Measurements from ENCODE around the gene MRPS35. TPM values are rescaled to one million over a fixed set of nuclear protein-coding genes. Genes with fewer than 3 reads are reported as not detected.
A peak's percentile ranks its signal among the peaks of the same experiment; 100 is the strongest.
"Not testable (repeated sequence)": the region's sequence is repeated elsewhere in the genome, so short reads cannot be mapped to it uniquely, and the experiment has no call there.

The MRPS35 gene
- total RNA-seq, 2 experiments from 2014 or later, result 31.5 to 31.9 TPM

DNA sequence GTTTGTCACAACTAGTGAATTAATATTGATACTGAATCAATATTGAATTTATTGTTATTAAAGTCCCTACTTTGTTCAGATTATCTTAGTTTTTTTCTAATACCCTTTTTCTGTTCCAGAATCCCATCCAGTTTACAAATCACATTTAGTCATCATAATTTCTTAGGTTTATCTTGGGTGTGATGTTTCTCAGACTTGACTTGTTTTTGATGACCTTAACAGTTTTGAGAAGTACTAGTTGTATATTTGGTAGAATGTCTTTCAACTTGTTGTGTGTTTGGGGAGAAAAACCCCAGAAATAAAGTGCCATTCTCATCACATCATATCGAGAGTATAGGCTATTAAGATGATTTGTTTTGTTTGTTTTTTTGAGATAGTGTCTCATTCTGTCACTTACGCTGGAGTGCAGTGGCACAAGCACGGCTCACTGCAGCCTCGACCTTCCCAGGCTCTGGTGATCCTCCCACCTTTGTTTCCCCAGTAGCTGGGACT, 19.5 kb downstream of the MRPS35 start:
- H3K4me3 Mint-ChIP-seq, result no peak overlapping the region
- no peak overlapping the region for H3K27ac Mint-ChIP-seq
- ATAC-seq (ENCODE audit: low read depth) (no peak), DNase-seq (no peak)
- no peaks in the 10 kb centered on the region for H3K4me1 Mint-ChIP-seq
- H3K9me3 Mint-ChIP-seq, result no peaks in the 10 kb centered on the region
- POLR2A ChIA-PET, result no interaction called here
- H3K27me3 Mint-ChIP-seq, result no peaks in the 10 kb centered on the region
- peaks cover 13% of the 10 kb centered on the region for H3K36me3 Mint-ChIP-seq

DNA sequence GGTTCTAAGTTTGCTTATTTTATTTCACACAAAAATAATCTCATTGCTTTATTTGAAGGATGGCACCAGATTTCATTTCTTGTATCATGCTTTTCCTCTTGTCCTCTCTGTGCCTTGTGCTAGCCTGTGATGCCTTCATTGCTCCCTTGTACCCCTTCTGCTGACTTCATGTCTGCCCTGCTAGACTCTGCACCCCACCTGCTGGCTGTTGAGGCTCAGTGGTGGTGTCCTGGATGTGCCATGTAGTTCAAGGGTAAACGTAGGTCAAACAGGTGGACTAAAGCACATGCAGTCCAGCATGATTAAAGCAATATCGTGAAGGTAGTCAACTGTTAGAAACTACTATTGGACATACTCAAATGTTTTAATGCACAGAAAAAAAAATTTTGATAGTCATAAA, 21.6 kb downstream of the MRPS35 start:
- peaks cover 6% of the 10 kb centered on the region for H3K36me3 Mint-ChIP-seq

DNA sequence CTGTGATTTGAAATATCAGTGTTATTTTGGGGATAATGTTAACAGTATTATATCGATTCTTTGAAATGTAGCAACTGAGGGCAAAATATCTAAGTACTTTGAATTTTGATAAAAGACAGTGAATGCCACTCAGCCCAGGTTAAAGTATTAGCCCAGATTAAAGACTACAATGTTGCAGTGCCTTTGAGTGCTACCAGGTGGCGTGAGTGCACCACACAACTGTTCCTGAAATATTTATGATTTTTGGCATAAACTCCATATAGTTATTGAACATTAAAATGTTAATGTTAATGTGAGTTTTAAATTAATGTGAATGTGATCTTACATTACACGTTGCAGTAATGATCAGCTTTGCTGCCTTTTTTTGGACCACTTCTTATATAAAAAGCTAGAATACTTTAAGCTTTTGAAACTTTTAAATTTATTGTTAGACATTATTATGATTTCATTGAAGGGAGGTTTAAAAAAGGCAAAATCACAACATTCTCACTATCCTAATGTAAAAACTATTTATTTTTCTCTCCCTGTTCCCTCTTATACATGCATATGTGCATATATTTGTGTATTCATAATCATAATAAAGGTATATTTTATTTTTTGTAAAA, 22.5 kb downstream of the MRPS35 start:
- H3K27ac Mint-ChIP-seq, result no peak overlapping the region
- POLR2A ChIA-PET, result interaction anchor here (1.7 kb wide), 1 partner anchor 47 kb away, joined by 6 read pairs; the partner anchor contains the start of genes KLHL42 and MANSC4
- H3K4me3 Mint-ChIP-seq, result no peak overlapping the region
- no peak for ATAC-seq (ENCODE audit: low read depth)
- no peaks in the 10 kb centered on the region for H3K9me3 Mint-ChIP-seq
- H3K27me3 Mint-ChIP-seq, result no peaks in the 10 kb centered on the region
- no peak for DNase-seq
- no peaks in the 10 kb centered on the region for H3K4me1 Mint-ChIP-seq
- H3K36me3 Mint-ChIP-seq, result peaks cover 9% of the 10 kb centered on the region

More for the DNA sequence above, 21.6 kb downstream of the MRPS35 start:
- DNase-seq (no peak), ATAC-seq (ENCODE audit: low read depth) (peak; percentile 52)
- Mint-ChIP-seq H3K4me1 (no peaks in the 10 kb centered on the region), H3K9me3 (no peaks in the 10 kb centered on the region), H3K27me3 (no peaks in the 10 kb centered on the region), H3K4me3 (no peak overlapping the region), H3K27ac (no peak overlapping the region)
- POLR2A ChIA-PET, result interaction anchor here (1.7 kb wide), 1 partner anchor 47 kb away, joined by 6 read pairs; the partner anchor contains the start of genes KLHL42 and MANSC4

DNA sequence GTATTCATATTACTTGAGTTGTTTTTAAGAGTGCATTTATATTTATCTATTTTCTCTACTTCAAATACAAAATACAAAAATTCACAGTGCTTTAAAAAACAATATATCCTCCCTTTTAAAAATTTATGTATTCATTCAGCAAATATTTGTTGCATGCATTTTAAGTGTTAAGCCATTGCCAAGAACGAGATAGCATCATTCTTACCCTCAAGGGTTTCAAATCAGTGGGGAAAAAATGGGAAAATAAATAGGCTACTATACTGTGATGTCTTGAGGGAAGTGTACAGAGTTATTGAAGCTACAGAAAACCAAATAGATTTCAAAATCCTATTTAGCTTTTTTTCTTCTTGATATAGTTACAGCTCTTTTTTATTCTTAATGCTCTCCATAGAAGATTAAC, 23.2 kb downstream of the MRPS35 start:
- Mint-ChIP-seq H3K4me3 (no peak overlapping the region), H3K4me1 (no peaks in the 10 kb centered on the region), H3K9me3 (no peaks in the 10 kb centered on the region), H3K27ac (no peak overlapping the region), H3K27me3 (no peaks in the 10 kb centered on the region), H3K36me3 (peaks cover 11% of the 10 kb centered on the region)
- POLR2A ChIA-PET, result interaction anchor here (1.7 kb wide), 1 partner anchor 46 kb away, joined by 6 read pairs; the partner anchor contains the start of genes KLHL42 and MANSC4
- ATAC-seq (ENCODE audit: low read depth), result no peak
- DNase-seq, result no peak

DNA sequence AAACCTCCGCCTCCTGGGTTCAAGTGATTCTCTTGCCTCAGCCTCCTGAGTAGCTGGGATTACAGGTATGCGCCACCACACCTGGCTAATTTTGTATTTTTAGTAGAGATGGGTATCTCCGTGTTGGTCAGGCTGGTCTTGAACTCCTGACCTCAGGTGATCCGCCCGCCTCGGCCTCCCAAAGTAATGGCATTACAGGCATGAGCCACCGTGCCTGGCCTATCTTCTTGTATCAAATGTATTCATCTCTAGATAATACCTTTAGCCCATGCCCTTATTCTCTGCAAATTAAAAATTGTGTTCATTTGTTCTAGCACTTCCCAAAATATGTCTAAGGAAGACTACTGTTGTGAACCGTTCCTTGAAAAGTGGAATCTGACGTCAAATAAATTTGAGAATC, 23.7 kb downstream of the MRPS35 start:
- POLR2A ChIA-PET, result interaction anchor here (0.6 kb wide), 1 partner anchor 96 kb away, joined by 3 read pairs; no protein-coding TSS in a partner anchor
- H3K4me3 Mint-ChIP-seq; H3K27me3 Mint-ChIP-seq; ATAC-seq (ENCODE audit: low read depth); H3K27ac Mint-ChIP-seq; DNase-seq; H3K9me3 Mint-ChIP-seq; H3K4me1 Mint-ChIP-seq: not testable (repeated sequence)
- peaks cover 13% of the 10 kb centered on the region for H3K36me3 Mint-ChIP-seq

DNA sequence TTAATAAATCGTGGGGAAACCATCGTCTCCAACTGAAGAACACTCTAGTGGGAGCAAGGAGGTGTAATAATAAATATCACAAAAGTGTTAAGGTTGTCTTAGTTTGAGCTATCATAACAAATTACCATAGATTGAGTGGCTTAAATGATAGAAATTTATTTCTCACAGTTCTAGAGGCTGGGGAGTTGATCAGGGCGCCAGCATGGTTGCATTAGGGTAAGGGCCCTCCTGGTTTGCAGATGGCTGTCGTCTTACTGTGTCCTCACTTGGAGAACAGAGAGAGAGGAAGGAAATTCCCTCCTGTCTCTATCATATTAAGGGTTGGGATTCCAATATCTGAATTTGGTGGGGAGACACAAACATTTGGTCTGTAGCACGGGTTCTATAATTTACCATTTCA, 33.0 kb downstream of the MRPS35 start:
- Mint-ChIP-seq H3K9me3 (no peaks in the 10 kb centered on the region), H3K4me3 (no peak overlapping the region), H3K27me3 (no peaks in the 10 kb centered on the region), H3K27ac (no peak overlapping the region), H3K36me3 (peaks cover 30% of the 10 kb centered on the region), H3K4me1 (peaks cover 9% of the 10 kb centered on the region)
- ATAC-seq (ENCODE audit: low read depth), result no peak
- no peak for DNase-seq
- POLR2A ChIA-PET, result no interaction called here

DNA sequence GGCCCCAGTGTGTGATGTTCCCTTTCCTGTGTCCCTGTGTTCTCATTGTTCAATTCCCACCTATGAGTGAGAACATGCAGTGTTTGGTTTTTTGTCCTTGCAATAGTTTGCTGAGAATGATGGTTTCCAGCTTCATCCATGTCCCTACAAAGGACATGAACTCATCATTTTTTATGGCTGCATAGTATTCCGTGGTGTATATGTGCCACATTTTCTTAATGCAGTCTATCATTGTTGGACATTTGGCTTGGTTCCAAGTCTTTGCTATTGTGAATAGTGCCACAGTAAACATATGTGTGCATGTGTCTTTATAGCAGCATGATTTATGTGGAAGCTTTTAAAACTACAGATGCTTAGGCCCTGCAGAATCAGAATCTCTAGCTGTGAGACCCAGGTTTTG, 35.1 kb downstream of the MRPS35 start:
- POLR2A ChIA-PET; DNase-seq; ATAC-seq (ENCODE audit: low read depth); H3K27me3 Mint-ChIP-seq; H3K4me1 Mint-ChIP-seq; H3K4me3 Mint-ChIP-seq; H3K27ac Mint-ChIP-seq; H3K9me3 Mint-ChIP-seq: not testable (repeated sequence)
- H3K36me3 Mint-ChIP-seq, result peaks cover 28% of the 10 kb centered on the region

DNA sequence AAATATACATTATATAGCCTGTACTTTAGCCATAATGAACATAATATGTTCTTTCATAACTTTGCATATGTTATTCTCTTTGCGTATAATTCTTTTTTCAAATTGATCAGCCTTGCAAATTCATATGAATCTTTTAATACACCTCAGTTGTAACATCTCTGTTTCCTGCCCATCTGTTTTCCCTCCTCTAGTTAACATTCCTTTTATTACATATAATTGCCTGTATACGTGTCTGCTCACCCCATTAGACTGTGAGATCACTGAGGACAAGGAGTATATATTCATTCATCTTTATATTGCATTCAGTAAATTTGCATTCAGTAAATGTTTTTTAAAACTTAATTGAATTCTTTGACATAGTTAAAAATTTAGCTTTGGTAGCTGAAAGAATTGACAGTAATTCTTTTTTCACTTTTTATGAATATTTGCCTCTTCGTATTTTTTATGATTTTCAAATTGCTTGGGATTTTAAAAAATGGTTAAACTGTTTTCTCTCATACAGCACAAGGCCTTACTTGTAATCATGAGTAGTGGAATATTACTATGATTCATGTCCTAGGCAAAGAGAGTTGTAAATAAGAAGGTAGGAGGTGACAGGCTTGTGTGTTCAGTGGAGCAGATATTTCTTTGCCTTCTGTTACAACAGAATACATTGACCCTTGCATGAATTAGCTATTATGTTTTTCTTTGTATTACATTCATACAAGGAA, 36.6 kb downstream of the MRPS35 start:
- peaks cover 27% of the 10 kb centered on the region for H3K36me3 Mint-ChIP-seq
- no peak overlapping the region for H3K4me3 Mint-ChIP-seq
- DNase-seq (no peak), ATAC-seq (ENCODE audit: low read depth) (no peak)
- H3K9me3 Mint-ChIP-seq, result no peaks in the 10 kb centered on the region
- POLR2A ChIA-PET, result no interaction called here
- H3K4me1 Mint-ChIP-seq, result peaks cover 4% of the 10 kb centered on the region
- no peak overlapping the region for H3K27ac Mint-ChIP-seq
- H3K27me3 Mint-ChIP-seq, result no peaks in the 10 kb centered on the region

DNA sequence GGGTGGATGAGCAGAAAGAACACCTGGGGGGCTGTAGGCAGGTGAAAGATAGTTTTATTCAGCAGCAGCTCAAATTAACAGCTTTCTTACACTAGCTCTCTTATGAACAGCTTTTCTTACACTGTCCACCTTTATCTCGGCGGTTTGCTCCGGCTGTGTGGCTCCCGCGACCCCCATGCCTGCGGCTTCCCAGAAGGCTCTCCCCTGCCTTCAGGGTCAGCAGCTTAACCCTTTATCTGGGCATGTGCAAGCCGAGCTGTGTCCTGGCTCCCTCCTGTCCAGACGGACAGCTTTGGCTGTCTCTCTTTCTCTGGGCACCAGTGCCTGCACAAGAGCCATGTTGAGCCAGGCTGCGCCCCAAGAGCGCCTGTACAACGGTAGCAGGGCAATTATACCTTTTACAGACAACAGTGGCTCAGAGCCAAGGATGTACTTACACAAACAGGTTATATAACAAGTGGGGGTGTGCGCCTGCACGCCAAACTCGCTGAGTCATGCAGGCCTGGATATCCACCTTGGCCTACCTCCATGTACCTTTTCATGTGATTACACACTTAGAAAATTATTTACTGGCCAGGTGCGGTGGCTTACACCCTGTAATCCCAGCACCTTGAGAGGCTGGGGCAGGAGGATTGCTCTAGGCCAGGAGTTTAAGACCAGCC, 40.9 kb downstream of the MRPS35 start:
- ATAC-seq (ENCODE audit: low read depth) (no peak), DNase-seq (no peak)
- Mint-ChIP-seq H3K9me3 (no peaks in the 10 kb centered on the region), H3K4me3 (no peak overlapping the region), H3K36me3 (peaks cover 12% of the 10 kb centered on the region), H3K27ac (no peak overlapping the region), H3K4me1 (peaks cover 3% of the 10 kb centered on the region), H3K27me3 (no peaks in the 10 kb centered on the region)
- POLR2A ChIA-PET, result no interaction called here

DNA sequence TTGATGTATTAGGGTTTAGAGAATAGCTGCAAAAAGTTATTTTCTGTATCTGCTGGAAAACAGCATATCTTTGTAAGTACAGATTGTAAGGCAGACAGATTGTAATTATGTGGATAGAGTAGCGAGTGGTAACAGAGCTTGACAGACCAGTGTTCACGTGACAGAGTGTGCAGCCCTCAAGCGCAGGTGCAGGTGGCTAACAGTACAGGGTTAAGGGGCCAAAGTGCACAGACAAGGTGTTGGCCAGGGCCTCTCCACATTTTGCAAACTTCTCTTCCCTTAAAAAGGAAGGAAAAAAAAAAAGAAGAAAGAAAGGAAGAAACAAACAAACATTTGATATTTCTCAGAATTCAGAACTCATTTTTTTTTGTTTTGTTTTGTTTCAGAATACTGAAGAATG, 44.2 kb downstream of the MRPS35 start:
- no peak overlapping the region for H3K4me3 Mint-ChIP-seq
- no peaks in the 10 kb centered on the region for H3K27me3 Mint-ChIP-seq
- no peaks in the 10 kb centered on the region for H3K9me3 Mint-ChIP-seq
- H3K36me3 Mint-ChIP-seq, result peaks cover 14% of the 10 kb centered on the region
- POLR2A ChIA-PET, result interaction anchor here (1.3 kb wide), 1 partner anchor 26 kb away, joined by 3 read pairs; no protein-coding TSS in a partner anchor
- no peak for DNase-seq
- ATAC-seq (ENCODE audit: low read depth), result no peak
- H3K4me1 Mint-ChIP-seq, result no peaks in the 10 kb centered on the region
- no peak overlapping the region for H3K27ac Mint-ChIP-seq

DNA sequence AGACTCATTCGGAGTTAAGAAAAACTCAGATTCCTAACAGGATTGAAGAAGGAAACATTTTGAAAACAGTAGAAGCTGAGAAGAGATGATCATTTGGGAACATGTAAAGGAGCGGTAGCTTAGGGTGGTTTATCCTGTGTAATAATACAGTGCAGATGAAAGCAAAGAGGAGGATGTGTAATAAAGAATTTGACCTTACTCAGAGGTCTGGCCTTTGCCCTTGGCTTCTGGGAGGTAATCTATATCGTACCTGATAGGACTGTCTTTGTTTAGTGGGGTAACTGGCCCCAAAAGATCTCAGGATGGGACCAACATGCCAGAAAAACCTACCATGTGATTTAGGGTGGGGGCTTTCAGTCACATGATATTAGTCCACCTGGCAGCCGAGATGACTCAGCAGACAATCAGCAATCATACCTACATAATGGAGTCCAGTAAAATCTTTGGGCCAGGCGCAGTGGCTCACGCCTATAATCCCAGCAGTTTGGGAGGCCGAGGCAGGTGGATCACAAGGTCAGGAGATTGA, 46.1 kb downstream of the MRPS35 start:
- no peak for ATAC-seq (ENCODE audit: low read depth)
- H3K4me1 Mint-ChIP-seq, result peaks cover 2% of the 10 kb centered on the region
- H3K27ac Mint-ChIP-seq, result no peak overlapping the region
- no peaks in the 10 kb centered on the region for H3K9me3 Mint-ChIP-seq
- no peaks in the 10 kb centered on the region for H3K27me3 Mint-ChIP-seq
- POLR2A ChIA-PET, result no interaction called here
- peaks cover 14% of the 10 kb centered on the region for H3K36me3 Mint-ChIP-seq
- no peak for DNase-seq
- no peak overlapping the region for H3K4me3 Mint-ChIP-seq

DNA sequence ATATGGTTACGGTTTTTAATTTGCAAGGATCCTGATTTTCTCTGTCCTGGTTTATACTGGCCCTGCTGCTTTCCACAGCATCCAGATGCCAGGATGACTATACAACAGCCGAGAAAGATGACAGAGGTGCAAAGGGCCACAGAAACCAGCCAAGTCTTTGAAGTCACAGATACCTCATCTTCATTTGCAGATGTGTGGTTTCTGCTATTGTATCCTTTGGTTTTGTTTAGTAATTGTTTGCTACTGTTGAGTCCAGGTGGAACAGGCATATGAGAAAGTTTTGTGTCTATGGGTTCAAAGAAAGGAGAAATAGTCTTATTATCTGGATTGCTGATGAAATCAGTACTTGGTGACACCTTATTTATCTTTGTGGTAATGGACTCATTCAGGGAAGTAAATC, 52.1 kb downstream of the MRPS35 start:
- POLR2A ChIA-PET, result no interaction called here
- DNase-seq (no peak), ATAC-seq (ENCODE audit: low read depth) (peak; percentile 72)
- H3K4me3 Mint-ChIP-seq, result no peak overlapping the region
- no peaks in the 10 kb centered on the region for H3K9me3 Mint-ChIP-seq
- no peaks in the 10 kb centered on the region for H3K27me3 Mint-ChIP-seq
- peaks cover 19% of the 10 kb centered on the region for H3K4me1 Mint-ChIP-seq
- peaks cover 2% of the 10 kb centered on the region for H3K36me3 Mint-ChIP-seq
- no peak overlapping the region for H3K27ac Mint-ChIP-seq

DNA sequence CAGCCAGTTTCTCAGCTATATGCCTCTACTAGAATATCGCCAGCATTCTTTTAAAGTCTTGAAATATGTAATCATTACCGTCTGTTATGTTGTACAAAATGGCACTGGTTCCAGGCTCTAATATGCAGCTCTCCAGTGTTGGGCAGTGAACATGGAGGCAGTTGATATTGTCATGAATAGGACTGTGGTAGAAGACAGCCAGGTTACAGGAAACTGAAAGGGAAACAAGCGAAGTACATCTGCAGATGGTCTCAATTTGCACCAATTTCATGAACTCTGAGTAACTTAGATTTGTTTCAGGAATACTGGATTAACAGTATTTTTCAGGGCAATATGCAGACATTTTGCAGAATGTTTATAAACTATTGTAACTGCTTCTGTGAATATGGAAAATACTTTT, 56.0 kb downstream of the MRPS35 start:
- no peaks in the 10 kb centered on the region for H3K9me3 Mint-ChIP-seq
- H3K4me1 Mint-ChIP-seq, result peaks cover 19% of the 10 kb centered on the region
- peaks cover 2% of the 10 kb centered on the region for H3K27me3 Mint-ChIP-seq
- H3K4me3 Mint-ChIP-seq, result no peak overlapping the region
- DNase-seq, result no peak
- ATAC-seq (ENCODE audit: low read depth), result no peak
- H3K27ac Mint-ChIP-seq, result no peak overlapping the region
- no peaks in the 10 kb centered on the region for H3K36me3 Mint-ChIP-seq
- POLR2A ChIA-PET, result interaction anchor here (1.2 kb wide), 1 partner anchor 13 kb away, joined by 5 read pairs; no protein-coding TSS in a partner anchor
